Ammon's horn (tissue), 1 donor: ENCODE results near the gene NGF.
"Not testable (repeated sequence)": the region's sequence is repeated elsewhere in the genome, so short reads cannot be mapped to it uniquely, and the experiment has no call there.

Source experiments
- DNase-seq: peaks from one replicate; pipeline ENCODE4 v3.0.0-alpha.2; 2016; ENCODE audit warnings: low spot score

NGF gene

DNA sequence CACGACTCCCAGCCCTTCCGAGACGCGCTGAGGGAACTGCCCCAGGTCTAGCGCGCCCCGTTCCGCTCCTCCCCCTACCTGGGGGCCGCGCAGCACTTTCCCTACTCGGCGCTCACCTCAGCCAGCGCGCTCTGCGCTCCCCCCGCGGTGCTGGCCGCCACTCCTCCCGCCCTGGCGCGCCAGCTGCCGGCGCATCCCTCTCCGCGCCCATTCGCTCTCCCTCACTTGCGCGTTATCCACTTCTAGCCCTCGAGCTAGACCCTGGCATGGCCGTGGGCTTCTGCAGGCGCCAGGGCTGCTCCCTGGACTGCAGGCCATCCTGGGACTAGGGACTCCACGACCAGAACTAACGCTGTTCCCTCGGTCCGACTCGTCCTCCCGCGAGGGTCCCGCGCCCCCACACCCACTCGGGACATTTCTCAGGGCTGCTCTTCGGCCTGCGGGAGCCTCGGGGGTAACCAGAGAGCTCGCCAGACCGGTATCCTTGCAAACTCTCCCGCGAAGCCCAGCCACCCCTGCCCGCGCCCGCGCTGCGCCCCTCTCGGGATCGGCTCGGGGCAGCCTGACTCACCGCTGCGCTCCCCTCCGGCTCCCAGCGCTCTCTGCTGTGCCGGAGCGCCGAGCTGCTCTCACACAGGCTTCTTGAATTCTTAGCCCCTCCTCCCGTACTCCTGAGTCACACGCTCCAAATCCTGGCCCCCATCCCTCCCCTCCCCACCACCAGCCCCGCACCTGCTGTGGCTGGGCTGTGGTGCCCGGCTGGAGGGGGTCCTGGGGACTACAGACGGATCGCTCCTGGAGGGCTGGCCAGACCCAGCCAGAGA lies at the start of gene NGF:
Gene NGF (minus strand): TSS at position 617 of the 824 bp plus-strand sequence. CDS start 51,454 bp downstream, outside the sequence.
- DNase-seq = peak; percentile 13

DNA sequence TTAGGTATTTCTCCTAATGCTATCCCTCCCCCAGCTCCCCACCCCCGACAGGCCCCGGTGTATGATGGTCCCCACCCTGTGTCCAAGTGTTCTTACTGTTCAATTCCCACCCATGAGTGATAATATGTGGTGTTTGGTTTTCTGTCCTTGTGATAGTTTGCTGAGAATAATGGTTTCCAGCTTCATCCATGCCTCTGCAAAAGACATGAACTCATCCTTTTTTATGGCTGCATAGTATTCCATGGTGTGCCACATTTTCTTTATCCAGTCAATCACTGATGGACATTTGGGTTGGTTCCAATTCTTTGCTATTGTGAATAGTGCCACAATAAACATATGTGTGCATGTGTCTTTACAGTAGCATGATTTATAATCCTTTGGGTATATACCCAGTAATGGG lies 45.4 kb upstream of the NGF start:
- not testable (repeated sequence) for DNase-seq

DNA sequence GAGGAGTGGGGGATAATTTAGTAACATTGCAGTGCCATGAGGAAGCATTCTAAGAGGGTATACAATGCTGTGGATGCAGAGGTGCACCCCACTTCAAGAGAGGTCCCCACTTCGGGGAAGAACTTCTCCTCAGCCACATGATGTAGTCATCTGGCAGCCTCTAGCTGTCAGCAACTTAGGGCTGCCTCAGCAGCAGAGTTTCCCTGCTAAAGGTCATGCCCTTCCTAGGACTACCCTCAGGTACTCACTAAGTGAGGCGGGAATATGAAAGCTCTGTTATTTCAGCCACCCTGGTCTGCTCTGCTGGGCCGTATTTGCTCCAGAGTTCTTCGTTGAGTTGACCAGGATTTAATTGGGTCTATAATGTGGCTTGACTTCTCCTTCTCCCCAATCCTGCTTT lies 41.9 kb upstream of the NGF start:
- DNase-seq = no peak

DNA sequence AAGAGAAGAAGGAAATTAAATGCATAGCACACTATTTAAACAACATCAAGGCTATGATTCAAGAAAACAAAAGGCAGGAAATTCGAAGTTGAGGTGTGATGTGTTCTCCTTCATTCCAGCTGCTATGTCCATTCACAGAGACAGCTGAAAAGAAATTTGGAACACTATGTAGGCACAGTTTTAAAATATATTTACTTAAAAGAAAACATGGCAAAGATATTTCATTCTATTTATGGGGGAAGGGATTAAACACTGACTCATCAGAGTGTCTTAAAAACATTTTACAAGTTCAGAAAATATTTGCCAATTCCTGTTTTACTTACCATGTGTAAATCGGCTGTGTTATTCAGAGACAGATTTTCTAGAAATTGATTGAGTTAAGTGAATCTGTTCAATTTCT lies 39.4 kb upstream of the NGF start:
- no peak for DNase-seq

DNA sequence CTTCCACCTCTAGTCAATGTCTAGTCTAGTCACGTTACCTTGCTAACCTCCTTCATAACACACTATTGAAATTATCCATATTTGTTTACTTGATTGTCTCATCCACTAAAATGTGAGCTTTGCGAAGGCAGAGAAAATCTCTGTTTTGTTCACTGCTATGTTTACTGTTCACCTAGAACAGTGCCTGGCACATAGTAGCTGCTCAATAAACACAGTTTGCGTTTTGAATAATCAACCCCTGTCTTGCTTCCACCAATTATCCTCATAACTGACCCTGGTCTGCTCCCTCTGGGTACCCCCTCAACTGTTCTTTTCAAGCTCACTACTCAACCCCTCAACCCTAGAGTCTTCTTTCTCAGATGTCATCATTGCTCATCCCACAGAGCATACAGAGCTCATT lies 36.5 kb upstream of the NGF start:
- no peak for DNase-seq

DNA sequence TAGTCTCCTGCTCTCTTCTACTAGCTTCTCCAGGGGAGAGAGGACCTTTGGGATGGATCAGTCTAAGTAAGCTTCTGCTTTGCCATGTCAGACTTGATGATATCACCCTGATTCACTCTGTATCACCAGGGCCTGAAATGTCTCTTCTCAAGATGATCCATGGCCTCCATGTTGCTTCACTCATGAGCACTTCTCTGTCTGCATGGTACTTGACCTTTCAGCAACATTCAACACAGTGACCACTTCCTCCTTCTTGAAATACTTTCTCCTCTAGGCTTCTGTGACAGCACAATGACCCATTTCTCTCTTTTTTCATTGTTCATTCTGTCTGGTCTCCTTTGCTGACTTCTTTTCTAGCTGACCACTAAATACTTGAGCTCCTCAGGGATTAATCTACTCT lies 35.3 kb upstream of the NGF start:
- no peak for DNase-seq

DNA sequence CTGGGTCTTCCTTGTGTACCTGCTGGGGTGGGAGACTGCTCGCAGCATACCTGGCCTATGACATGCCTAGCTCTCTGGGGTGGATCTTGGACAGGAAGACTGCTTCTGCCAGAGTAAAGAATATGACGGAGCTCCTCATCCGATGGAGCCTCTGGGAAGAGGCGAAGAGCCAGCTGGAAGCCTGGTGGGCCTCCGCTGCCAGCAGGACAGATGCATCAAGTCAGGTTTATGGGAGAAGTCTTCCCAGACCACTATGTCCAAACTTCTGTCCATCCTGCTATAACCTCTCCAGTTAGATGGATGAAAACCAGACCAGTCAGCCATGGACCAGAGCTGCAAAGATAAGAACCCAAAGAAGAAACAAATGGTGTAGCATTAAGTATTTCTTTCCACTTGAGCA lies 27.7 kb upstream of the NGF start:
- DNase-seq = no peak

DNA sequence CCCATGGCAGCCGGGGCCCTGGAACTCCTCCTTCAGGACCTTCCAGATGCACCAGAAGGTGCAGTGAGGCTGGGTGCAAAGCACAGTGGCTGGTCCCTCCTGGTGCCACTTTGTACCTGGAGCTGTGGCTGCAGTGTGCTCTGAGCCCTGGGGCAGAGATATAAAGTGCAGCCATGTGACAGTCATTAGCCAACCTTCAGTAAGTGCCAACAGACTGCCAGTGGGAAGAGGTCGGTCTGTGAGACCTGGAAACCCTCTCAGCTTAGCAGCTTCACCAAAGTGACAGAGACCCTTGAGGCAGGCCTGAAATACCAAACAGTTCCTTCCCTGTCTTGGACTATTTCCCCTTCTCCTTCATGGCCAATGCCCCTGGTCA lies 26.7 kb upstream of the NGF start:
- DNase-seq = no peak

DNA sequence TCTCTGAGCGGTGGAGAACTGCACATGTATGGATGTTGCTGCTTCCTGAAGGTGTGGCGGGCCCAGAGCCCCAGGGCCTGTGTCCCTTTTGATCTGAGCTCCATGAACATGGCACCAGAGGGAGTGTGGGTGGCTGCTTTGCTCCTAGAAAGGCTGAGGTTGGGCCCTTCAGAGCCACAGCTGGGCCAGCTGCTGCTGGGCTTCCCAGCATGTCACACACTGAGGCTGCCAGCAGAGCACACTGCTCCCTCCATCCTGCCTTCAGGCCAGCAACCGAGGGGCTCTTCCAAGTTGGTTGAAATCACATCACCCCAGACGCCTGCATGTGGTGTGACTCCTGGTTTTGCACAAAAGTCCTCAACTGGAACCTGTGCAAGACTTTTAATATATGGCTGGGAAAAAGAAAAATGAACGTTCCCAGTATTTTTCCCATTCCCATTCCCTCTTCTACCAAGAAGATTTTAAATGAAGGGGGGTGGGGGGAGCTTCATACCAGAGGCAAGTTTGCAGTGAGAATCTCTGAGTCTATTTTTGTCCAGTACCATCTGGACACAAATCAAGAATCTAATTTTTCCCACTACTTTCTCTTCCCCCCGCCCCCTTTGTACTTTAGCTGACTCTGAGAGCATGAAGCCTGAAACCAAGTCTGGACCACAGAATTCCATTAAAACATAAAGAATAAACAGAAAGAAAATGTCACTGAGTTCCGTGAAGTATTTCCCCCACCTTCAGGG lies 26.2 kb upstream of the NGF start:
- no peak for DNase-seq

DNA sequence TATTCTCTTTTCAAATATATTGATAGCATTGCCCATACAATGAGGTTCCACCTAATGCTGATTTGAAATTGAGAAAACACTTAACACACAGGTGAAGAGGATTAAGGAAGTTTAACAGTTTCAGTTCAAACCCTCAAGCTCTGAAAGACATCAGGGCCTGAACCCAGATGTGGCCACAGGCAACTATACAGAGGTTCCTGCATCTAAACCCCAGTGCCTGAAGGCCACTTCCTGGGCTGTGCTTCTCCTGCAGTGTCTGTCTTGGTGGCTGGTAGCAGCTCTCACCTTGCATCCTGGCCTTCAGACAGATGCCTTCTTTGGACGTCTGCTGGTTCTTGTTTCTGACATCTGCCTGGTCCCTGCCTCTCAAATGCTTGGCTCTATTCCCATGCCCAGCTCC lies 25.1 kb upstream of the NGF start:
- no peak for DNase-seq

DNA sequence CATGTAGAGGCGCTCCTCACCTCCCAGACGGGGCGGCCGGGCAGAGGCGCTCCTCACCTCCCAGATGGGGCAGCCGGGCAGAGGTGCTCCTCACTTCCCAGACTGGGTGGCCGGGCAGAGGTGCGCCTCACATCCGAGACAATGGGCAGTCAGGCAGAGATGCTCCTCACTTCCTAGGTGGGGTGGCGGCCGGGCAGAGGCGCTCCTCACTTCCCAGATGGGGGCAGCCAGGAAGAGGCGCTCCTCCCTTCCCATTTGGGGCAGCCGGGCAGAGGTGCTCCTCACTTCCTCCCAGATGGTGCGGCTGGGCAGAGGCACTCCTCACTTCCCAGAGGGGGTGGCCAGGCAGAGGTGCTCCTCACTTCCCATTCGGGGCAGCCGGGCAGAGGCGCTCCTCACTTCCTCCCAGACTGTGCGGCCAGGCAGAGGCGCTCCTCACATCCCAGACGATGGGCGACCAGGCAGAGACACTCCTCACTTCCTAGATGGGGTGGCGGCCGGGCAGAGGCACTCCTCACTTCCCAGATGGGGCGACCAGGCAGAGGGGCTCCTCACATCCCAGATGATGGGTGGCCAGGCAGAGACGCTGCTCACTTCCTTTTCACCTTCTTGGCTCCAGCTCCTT lies 22.6 kb upstream of the NGF start:
- not testable (repeated sequence) for DNase-seq

DNA sequence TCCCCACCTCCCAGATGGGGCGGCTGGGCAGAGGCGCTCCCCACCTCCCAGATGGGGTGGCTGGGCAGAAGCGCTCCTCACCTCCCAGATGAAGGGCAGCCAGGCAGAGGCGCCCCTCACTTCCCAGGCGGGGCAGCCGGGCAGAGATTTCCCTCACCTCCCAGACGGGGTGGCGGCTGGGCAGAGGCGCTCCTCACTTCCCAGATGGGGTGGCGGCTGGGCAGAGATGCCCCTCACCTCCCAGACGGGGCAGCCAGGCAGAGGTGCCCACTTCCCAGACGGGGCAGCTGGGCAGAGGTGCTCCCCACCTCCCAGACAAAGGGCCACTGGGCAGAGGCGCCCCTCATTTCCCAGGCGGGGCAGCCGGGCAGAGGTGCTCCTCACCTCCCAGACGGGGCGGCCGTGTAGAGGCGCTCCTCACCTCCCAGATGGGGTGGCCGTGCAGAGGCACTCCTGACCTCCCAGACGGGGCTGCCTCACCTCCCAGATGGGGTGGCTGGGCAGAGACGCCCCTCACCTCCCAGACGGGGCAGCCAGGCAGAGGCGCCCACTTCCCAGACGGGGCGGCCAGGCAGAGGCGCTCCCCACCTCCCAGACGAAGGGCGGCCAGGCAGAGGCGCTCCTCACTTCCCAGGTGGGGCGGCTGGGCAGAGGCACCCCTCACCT lies 21.9 kb upstream of the NGF start:
- DNase-seq = not testable (repeated sequence)

DNA sequence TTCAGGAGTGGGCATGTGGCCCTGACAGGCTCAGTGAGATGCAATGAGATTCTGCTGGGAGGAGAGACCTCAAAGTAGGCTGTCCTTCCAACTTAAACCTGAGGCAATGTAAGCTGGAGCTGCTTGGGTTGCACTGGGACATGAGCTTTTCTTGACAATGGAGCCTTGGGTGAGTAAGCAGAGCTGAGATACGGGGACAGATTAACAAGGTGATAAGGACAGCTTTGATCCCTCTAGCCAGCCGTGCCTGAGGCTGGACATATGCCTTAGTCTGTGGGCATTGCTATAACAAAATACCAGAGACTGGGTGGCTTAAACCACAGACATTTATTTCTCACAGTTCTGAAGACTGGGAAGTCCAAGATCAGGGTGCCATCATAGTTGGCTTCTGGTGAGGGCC lies 18.3 kb upstream of the NGF start:
- no peak for DNase-seq

DNA sequence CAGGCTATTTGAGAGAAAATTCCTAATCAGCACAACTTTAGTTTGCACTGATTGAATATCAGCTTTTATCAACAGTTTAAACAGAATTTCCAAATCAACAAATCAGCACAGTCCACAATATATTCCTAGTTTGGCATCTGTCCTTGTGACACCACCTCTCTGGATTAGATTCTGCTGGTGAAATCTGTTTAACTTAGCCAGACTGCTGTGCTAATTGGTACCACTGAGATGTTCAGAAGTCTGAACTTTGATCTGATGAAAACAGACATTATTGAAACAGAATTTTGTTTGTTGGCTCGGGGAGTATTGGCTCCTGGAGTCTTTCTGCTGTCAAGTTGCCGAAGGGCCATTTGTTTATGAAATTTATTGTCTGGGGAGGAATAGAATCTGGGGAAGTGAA lies 17.0 kb upstream of the NGF start:
- DNase-seq = no peak

DNA sequence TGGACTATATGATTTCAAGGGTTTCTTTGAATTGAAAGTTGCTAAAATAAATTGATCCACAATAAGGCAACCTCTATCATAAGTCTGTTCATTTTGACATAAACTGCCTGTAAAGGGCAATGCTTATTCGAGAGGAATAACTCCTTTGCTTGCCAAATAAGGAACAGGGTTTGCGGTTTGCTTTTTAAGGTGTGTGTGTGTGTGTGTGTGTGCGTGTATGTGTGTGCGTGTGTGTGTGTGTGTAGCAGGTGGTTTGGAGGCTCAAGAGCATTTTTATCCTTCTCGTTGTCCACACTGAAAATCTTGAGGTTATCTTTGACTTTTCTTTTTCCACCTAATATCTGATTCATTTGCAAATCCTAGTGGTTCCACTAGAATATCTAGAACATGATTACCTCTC lies 13.1 kb upstream of the NGF start:
- no peak for DNase-seq

DNA sequence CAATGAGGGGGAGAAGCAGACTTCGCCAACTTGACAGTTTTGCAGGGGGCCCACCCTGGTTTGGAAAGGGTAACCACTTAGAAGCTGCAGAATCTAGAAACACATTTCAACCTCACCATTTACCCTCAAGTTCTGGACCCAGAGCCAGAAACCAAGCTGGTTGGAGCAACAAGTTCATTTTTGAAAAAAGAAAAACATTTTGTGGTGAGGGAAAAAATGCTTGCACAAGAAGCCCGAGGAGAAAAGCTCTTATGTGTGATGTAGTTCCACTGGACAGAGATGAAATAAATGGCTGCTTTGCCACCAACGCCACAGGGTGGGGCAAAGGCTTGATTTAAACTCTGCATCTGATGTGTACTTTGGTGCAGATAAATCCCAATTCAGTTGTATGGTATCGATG lies 10.6 kb upstream of the NGF start:
- no peak for DNase-seq

DNA sequence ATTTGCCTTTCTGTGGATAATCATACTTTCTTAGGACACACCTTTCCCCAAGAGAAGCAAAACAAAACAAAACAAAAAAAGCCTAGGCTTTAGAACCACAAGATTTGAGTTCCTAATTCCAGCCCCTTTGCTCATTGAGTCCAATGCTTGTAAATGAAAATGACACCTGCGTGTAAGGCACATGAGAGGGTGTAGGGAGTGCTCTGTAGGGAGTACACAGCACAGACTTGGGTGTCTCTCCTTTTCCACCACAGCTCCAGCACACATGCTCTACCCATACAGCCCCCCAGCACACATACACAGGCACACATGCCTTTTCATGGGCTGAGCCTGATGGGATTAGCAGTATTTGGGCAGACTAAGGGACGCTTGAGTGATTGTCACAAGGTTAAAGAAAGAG lies 9.2 kb upstream of the NGF start:
- DNase-seq = no peak

DNA sequence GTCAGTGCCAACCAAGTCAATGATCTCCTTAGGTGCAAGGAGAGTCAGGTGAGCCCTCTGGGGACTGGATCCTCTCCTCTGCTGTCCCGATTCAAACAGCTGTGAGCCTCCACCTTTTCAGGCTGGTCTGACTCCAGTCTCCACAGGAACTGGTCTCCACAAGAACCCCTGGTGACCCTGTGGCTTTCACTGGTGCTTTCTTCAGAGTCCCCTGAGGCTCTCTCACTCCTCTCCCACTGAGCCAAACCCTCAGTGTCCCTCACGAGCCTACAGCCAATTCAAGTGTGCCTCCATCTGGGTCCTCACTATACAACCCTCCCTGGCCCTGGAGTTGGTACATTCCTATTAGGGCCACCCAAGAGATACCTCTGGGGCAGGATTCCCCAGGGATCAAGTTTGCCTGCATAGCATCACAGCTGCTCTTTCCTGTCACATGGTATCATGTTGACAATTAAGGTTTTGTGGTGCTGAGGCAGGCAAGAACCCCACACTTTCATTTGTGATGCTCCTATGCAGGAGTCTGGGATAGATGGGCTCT lies 5.2 kb upstream of the NGF start:
- no peak for DNase-seq

DNA sequence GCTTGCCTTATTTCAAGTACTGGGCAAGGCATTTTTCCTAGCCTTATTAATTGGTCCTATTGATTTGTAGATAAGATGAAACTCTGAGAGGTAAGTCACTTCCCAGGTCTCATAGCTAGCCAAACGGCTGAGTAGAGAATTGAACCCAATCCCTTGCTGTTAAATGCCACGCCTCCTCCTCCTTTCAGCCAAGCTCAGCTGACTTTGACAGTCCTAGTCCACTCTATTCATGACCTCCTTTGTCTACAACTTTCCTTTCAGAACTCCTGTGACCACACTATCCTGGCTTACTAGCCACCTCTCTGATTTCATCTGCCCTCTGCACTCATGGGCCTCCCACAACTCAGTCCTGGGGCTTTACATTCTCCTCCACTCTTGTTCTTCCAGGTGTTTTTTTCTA lies 3.9 kb upstream of the NGF start:
- DNase-seq = no peak

DNA sequence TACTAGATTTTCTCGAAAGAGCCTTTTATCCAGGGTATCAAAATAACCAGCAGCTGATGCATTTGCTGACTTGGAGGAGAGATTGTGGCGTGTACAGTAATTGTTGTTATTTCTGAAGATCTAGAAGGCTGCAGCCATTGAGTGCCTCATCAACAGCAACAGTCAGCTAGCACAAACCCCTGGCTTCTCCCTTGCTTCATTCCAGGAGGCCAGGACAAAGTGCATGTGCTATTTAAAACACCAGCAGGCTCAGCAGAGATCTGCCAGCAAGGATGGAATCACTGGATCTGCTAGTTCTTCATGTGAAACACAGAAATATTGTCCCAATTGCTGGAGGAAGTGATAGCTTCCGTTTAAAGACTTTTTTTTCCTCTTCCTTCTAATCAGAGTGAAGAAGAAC lies 2.8 kb upstream of the NGF start:
- DNase-seq = no peak

DNA sequence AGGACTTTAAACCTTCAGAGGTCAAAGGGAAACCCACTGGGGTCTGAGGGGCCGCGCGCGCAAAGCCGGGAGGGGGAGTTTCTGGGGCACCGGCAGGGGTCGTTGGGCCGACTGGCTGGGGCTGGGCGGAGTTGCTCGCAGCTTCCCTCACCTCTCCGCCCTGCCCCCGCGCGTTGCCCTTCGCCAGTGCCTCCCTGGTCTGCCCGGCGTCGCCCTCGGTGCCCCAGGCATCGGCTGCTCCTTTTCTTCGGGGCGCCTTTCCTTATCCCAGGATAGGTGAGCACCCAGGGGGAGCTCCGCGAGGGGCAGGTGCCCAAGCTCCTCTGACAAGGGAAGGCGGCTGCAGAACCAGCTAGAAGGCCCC lies 390 bp upstream of the NGF start:
- DNase-seq = no peak

DNA sequence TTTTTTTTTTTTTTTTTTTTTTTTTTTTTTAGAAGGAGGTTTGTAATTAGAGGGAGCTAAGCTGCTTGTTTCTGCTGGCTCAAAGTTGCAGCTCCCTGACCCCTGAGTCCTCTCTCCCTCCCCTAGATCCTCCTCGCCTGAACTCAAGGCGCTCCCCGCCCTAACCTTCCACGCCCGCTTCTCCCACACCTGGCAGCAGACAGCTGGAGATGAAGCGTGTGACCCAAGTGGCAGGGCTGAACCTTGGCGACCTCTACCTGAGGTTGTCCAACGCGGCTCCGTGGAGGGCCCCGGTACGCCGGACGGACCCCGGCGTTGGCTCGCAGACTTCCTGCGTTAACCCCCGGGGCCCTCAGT lies 795 bp downstream of the NGF start:
- DNase-seq = no peak

DNA sequence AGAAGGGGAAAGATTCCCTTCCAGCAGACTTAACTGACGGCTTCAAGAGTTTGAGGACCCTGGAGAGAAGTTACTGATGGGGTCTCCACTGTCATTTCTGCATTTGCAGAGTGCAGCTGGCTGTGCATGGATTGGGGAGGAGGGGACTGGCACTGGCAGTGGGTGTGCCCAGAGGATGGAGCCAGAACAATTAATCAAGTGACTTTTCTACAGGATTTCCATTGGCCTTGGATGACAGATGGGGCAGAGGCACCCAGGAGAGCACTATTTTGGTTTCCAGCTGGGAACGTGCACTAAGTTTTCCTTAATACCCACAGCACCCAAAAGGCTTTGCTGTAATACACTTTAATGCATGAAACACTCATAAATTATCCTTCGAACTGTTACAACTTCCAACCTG lies 1.3 kb downstream of the NGF start:
- no peak for DNase-seq
